Breast epithelium (tissue), 3 donors: Measurements from ENCODE around the gene NUDCD2.

Experiments used
- POLR2A ChIP-seq: fragments of 450-650 bp; IDR thresholded peaks from one replicate; pipeline ENCODE4 v1.6.1; 2016; ENCODE audit warnings: antibody characterized with exemption, mild to moderate bottlenecking, moderate library complexity
- POLR2AphosphoS5 ChIP-seq, 3 donors: sonication (generic); formaldehyde crosslinking; IDR thresholded peaks; one replicate each; pipeline ENCODE4 v1.6.1; 2017; ENCODE audit warnings: antibody characterized with exemption in 3 of 3
- TF ChIP-seq, protein P1 (sequence below), 3 donors: fragments of 450-650 bp; IDR thresholded peaks; one replicate each; pipeline ENCODE4 v1.5.1; 2016 to 2017; ENCODE audit warnings: antibody characterized with exemption in 3 of 3, mild to moderate bottlenecking in 3 of 3, moderate library complexity in 3 of 3

DNA sequence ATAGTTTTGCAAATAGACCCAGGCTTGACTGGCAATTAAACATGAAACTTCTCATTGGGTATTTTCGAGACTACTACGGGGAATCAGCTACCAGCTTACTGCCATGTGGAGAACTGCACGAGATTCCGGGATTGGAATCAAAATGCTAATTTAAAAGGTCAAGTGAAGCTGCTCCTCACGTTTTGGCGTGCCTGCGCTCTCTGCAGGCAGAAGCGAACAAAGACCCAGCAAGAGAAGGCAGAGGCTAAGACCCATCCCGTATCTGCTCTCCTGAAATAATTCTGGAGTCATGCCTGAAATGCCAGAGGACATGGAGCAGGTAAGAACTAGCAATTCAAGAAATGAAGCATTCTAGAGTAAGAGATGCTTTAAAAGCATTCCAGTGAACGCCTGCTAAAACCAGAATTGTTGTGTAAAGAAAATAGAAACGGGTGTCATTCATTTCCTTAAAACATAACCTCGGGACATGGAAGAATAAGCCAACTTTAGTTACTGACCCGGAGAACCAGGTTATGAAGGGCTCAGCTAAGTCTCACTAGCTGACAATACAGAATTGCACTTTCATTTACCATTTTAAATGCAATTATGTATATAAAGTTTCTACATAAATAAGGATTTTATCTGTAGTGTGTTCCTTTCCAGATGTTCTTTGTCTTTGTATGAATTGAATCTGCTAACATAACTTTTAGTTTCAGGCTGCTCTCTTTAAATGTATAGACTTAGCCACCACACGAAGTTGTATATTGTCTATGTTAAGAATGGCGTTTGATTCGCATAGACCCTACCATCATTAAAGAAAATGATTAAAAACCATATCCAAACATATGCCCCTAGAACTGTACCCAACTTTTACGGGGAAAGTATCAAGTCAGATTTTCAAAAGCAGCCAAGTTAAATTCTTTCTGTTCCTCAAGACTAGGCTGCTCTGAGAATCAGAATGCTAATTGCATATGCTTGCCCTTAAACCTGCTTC is 43.5 kb upstream of the NUDCD2 start:
- TF ChIP-seq, protein P1, sequence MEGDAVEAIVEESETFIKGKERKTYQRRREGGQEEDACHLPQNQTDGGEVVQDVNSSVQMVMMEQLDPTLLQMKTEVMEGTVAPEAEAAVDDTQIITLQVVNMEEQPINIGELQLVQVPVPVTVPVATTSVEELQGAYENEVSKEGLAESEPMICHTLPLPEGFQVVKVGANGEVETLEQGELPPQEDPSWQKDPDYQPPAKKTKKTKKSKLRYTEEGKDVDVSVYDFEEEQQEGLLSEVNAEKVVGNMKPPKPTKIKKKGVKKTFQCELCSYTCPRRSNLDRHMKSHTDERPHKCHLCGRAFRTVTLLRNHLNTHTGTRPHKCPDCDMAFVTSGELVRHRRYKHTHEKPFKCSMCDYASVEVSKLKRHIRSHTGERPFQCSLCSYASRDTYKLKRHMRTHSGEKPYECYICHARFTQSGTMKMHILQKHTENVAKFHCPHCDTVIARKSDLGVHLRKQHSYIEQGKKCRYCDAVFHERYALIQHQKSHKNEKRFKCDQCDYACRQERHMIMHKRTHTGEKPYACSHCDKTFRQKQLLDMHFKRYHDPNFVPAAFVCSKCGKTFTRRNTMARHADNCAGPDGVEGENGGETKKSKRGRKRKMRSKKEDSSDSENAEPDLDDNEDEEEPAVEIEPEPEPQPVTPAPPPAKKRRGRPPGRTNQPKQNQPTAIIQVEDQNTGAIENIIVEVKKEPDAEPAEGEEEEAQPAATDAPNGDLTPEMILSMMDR (IDR thresholded peaks at IDR 0.05) = no peak
- TF ChIP-seq POLR2A (no peak), POLR2AphosphoS5 (IDR thresholded peaks at IDR 0.05) (peak in 2 of 3 donors; percentile 21 to 61)
